IgD-negative memory B cell (primary cell): ENCODE measurements around the gene HYAL3. TPM values are rescaled to one million over a fixed set of nuclear protein-coding genes. Genes with fewer than 3 reads are reported as not detected.
"Not testable (repeated sequence)": the region's sequence is repeated elsewhere in the genome, so short reads cannot be mapped to it uniquely, and the experiment has no call there.

ENCODE experiments used
- H3K27ac Mint-ChIP-seq, 3 donors: one replicate each; pipeline ENCODE4 v1.8.0; 2020 to 2022; ENCODE audit warnings: mild to moderate bottlenecking in 3 of 3, mixed read lengths in 3 of 3, moderate library complexity in 1 of 3
- H3K27me3 Mint-ChIP-seq: one replicate; pipeline ENCODE4 v1.8.0; 2021; ENCODE audit warnings: mixed read lengths
- H3K36me3 Mint-ChIP-seq: one replicate; pipeline ENCODE4 v1.8.0; 2020; ENCODE audit warnings: mild to moderate bottlenecking, mixed read lengths
- H3K4me1 Mint-ChIP-seq, 3 donors: one replicate each; pipeline ENCODE4 v1.8.0; 2020 to 2022; ENCODE audit warnings: mixed read lengths in 3 of 3, mild to moderate bottlenecking in 1 of 3
- H3K4me3 Mint-ChIP-seq, 4 donors: one replicate each; pipeline ENCODE4 v1.8.0; 2020 to 2022; ENCODE audit warnings: mild to moderate bottlenecking in 4 of 4, mixed read lengths in 4 of 4, moderate library complexity in 3 of 4
- H3K9me3 Mint-ChIP-seq, 3 donors: one replicate each; pipeline ENCODE4 v1.8.0; 2020 to 2021; ENCODE audit warnings: mixed read lengths in 3 of 3, mild to moderate bottlenecking in 1 of 3
- polyA plus RNA-seq: library from polyadenylated mRNA; unstranded; fragments of 300-500 nt; fragmentation: Illumina TruSeq; gene quantifications from one replicate; pipeline ENCODE4 v1.2.3, GENCODE V29; 2021

Gene HYAL3
- polyA plus RNA-seq, 1 donor from 2014 or later: 5.3 TPM

DNA sequence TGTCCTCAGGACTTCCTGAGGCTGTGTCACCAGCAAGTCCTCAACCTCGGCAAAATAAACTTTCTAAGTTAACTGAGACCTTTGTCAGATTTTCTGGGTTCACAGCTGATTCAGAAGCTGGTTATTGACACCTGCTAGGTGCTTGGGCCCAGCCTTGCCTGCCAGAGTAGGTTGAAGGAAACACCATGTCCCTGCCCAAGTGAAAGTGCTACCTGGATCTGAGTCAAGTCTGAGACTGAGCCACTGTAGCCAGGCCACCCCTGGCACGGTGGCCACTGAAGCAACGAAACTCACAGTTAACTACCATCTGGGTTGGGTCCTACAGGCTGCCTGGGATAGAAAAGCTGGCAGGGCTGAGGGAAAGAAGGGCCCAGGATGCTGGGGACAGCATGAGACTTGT lies 15.1 kb upstream of the HYAL3 start:
- H3K36me3 Mint-ChIP-seq: peaks cover 2% of the 10 kb centered on the region
- peaks cover 12 to 28% (median 16%) of the 10 kb centered on the region in 3 donors for H3K4me1 Mint-ChIP-seq
- H3K27ac Mint-ChIP-seq: peak overlapping the region in 1 of 3 donors; percentile 26
- H3K4me3 Mint-ChIP-seq: no peak overlapping the region
- H3K9me3 Mint-ChIP-seq: no peaks in the 10 kb centered on the region
- no peaks in the 10 kb centered on the region for H3K27me3 Mint-ChIP-seq

GRCh38 chr3:50312041-50312440 lies 12.8 kb upstream of the HYAL3 start:
- not testable (repeated sequence) for H3K4me3 Mint-ChIP-seq, H3K36me3 Mint-ChIP-seq, H3K27ac Mint-ChIP-seq, H3K27me3 Mint-ChIP-seq, H3K9me3 Mint-ChIP-seq
- H3K4me1 Mint-ChIP-seq: peaks cover 9 to 14% (median 10%) of the 10 kb centered on the region in 3 donors

DNA sequence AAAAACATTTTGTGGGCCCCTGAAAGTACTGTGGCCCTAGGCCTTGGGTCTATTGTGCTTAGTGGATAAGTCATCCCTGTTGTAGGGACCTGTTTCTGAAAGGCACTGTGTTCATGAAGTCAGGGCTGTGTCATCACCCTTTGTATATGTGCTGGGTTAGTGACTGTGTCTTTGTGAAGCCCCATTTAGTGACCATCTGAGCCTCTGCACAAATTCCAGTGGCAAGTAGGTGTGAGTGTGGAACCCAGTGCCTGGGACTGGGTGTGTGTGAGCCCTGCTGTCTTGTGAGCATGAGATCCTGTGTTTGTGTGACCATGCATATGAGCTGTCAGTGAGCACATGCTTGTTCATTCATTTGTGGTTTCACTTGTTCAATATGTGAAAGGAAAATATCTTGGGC lies 5.4 kb upstream of the HYAL3 start:
- H3K4me1 Mint-ChIP-seq: peaks cover 7 to 13% (median 9%) of the 10 kb centered on the region in 3 donors
- peak overlapping the region in 1 of 4 donors; percentile 50 for H3K4me3 Mint-ChIP-seq
- no peaks in the 10 kb centered on the region for H3K9me3 Mint-ChIP-seq
- H3K27ac Mint-ChIP-seq: peak overlapping the region in 1 of 3 donors; percentile 46
- H3K27me3 Mint-ChIP-seq: no peaks in the 10 kb centered on the region
- H3K36me3 Mint-ChIP-seq: no peaks in the 10 kb centered on the region

DNA sequence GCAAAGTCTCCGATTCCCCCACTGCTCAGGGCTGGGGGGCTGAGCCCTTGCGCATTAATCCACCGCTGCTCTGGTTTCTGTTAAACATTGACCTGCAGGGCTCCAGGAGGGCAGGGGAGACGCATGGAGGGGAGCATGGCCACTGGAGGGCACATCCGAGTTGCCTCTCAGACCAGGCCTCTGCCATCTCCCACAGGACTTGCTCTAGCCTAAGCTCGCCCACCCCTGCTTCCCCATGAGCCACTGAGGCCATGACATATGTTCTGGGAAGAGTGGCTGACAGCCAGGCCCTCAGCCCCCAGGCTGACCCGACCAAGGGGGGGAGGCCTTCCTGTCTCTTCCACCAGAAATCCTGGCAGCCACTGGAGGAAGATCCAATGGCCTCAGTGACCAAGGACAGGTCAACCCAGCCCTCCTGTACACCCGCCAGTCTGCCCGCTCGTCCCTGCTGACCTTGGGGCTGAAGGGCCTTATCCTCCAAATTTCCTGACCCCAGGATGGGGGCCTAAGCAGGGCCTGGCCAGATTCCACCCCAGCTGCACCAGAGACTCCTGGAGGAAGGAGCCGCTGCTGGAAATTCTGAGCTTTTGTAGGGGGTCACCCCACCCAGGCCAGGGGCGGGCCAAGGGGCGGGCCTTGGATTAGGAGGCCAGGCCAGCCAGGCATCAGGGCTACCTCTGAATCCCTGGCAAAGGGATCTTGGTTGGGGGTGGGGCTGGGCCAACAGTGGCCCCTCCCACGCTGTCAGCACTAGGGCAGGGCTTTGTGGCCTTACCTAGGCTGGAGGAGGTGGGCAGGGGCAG lies 4.0 kb upstream of the HYAL3 start, which contains the start of gene HYAL1:
Gene HYAL1, minus strand, starts transcription at position 562 of the 803 bp plus-strand sequence. CDS start 618 bp downstream, outside the sequence.
- H3K27ac Mint-ChIP-seq: no peak within 1 kb of the TSS

DNA sequence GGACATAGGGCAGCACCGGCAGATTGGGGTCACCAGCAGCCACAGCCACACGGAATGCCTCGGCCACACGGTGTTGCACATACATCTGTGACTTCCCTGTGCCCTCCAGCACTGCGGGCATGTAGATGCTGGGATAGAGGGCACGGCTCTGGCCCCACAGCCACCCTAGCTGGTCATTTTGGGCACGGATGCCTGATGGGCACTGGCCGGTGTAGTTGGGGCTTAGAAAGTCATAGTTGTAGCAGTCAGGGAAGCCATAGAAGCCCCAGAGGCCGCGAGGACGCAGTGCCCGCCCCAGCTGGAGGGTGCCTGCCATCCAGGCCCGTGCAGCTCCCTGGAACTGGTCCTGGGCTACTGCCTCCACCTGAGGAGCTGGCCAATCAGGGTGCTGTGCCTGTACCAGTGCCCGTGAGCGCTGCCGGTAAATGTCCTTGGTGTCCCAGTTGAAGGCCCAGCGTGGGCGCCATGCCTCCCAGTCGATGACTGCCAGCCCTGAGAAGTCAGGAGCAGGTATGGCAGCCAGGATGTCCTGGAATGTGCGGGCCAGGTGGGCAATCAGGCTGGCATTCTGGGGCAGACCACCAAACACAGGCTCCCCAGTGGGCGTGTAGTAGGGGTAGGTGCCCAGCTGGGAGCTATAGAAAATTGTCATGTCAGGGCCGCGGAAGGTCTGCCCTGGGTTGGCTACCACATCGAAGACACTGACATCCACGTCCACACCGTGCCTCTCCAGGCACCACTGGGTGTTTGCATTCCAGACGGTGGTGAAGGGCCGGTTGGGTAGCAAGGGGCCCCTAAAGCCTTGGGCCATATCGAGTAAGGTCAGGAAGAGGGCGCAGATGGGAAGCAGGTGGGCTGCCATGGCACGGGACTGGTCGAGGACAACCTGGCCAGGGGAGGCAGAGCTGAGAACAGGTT lies 3.1 kb upstream of the HYAL3 start:
- no peaks in the 10 kb centered on the region for H3K36me3 Mint-ChIP-seq
- peak overlapping the region in 1 of 4 donors; percentile 54 for H3K4me3 Mint-ChIP-seq
- H3K27me3 Mint-ChIP-seq: no peaks in the 10 kb centered on the region
- no peaks in the 10 kb centered on the region for H3K9me3 Mint-ChIP-seq
- no peak overlapping the region for H3K27ac Mint-ChIP-seq
- peaks cover 12 to 23% (median 16%) of the 10 kb centered on the region in 3 donors for H3K4me1 Mint-ChIP-seq

More for the DNA sequence above, 4.0 kb upstream of the HYAL3 start, which contains the start of gene HYAL1:
- Mint-ChIP-seq H3K4me3 (peak within 1 kb of the TSS in 1 of 4 donors; percentile 50), H3K9me3 (no peaks in the 10 kb centered on the region), H3K36me3 (no peaks in the 10 kb centered on the region), H3K27me3 (no peaks in the 10 kb centered on the region), H3K4me1 (peaks cover 8 to 16% (median 12%) of the 10 kb centered on the region in 3 donors)

GRCh38 chr3:50300681-50301254 lies 1.6 kb upstream of the HYAL3 start:
- peak overlapping the region in 2 of 3 donors; percentile 23 to 98 for H3K27ac Mint-ChIP-seq
- no peaks in the 10 kb centered on the region for H3K9me3 Mint-ChIP-seq
- H3K4me3 Mint-ChIP-seq: peak overlapping the region in 2 of 4 donors; percentile 29 to 83
- no peaks in the 10 kb centered on the region for H3K36me3 Mint-ChIP-seq
- peaks cover 12 to 23% (median 18%) of the 10 kb centered on the region in 3 donors for H3K4me1 Mint-ChIP-seq
- H3K27me3 Mint-ChIP-seq: no peaks in the 10 kb centered on the region

DNA sequence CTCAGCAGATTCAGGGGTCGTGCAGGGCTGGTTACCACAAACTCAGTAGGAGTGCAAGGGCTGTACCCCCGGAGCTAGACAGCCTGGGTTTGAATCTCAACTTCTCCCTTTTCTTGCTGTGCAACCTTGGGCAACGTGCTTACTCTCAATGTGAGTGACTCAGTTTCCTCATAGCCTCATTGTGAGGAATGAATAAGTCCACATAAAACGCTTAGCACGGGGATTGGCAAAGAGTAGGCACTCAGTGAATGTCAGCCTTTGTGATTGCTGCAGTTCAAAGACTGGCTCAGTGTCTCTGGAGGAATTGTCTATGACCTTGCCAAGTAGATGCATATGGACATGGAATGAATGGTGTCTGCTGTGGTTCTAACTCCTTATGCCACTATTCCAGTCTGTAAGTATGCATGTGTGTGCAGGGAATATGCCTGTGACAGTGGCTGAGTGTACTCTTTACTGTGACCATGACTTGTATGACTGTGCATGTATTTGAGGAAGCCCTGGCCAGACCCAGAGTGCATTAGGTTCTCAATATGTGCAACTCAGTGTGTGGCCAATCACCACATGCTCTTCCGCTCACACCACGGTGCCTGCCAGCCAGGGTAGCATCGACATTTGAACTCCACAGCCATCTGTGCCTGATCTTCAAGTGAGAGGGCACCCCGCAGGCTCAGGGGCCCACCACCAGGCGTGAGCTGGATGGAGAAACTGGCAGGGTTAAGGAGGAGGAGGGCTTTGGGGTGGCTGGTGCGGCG lies 900 bp upstream of the HYAL3 start:
- Mint-ChIP-seq H3K4me1 (peaks cover 12 to 23% (median 18%) of the 10 kb centered on the region in 3 donors), H3K4me3 (peak overlapping the region; percentile 83 to 99 (median 98)), H3K36me3 (no peaks in the 10 kb centered on the region), H3K27me3 (no peaks in the 10 kb centered on the region), H3K9me3 (no peaks in the 10 kb centered on the region), H3K27ac (peak overlapping the region; percentile 86 to 98 (median 98))

DNA sequence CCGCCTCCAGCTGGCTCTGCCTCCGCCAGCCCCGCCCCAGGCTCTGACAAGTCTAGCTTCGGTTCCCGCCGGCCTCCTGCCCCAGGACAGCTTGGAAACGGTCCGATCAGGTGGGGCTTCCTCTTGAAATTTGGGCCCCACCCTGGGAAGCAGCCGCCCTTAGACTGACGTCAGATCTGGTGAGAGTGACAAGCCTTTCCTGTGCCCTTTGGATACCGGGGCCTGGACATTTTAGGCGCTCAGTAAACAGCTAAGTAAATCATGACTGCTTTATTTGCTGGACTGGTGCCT lies 378 bp upstream of the HYAL3 start:
- H3K4me1 Mint-ChIP-seq: peaks cover 12 to 23% (median 16%) of the 10 kb centered on the region in 3 donors
- H3K9me3 Mint-ChIP-seq: no peaks in the 10 kb centered on the region
- peak overlapping the region; percentile 83 to 99 (median 98) for H3K4me3 Mint-ChIP-seq
- peak overlapping the region; percentile 86 to 98 (median 98) for H3K27ac Mint-ChIP-seq
- no peaks in the 10 kb centered on the region for H3K27me3 Mint-ChIP-seq
- H3K36me3 Mint-ChIP-seq: no peaks in the 10 kb centered on the region

GRCh38 chr3:50297896-50298725 lies 1.1 kb downstream of the HYAL3 start:
- H3K4me3 Mint-ChIP-seq: peak overlapping the region; percentile 83 to 99 (median 98)
- H3K4me1 Mint-ChIP-seq: peaks cover 12 to 23% (median 17%) of the 10 kb centered on the region in 3 donors
- H3K36me3 Mint-ChIP-seq: no peaks in the 10 kb centered on the region
- no peaks in the 10 kb centered on the region for H3K9me3 Mint-ChIP-seq
- H3K27me3 Mint-ChIP-seq: no peaks in the 10 kb centered on the region
- peak overlapping the region in 2 of 3 donors; percentile 86 to 98 for H3K27ac Mint-ChIP-seq

DNA sequence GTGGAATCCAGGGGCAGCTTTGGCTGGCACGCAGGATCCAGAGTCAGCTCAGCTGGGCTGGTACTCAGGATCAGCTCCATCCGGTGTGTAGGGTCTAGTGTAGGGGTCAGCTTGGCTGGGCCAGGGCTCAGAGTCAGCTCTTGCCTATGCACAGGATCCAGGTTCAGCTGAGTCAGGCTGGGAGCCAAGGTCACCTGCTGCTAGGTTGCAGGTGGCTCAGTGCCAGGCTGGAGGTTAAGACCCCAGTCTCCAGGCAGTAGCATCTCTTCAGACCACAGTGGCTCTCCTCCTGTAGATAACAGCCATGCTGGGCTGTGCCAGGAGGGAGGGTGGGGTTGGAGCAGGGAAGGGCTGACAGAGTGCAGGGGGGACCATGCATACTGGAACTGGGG lies 1.8 kb downstream of the HYAL3 start:
- H3K4me3 Mint-ChIP-seq: peak overlapping the region in 1 of 4 donors; percentile 83
- peaks cover 15 to 26% (median 24%) of the 10 kb centered on the region in 3 donors for H3K4me1 Mint-ChIP-seq
- no peaks in the 10 kb centered on the region for H3K36me3 Mint-ChIP-seq
- H3K9me3 Mint-ChIP-seq: no peaks in the 10 kb centered on the region
- peak overlapping the region in 2 of 3 donors; percentile 59 to 86 for H3K27ac Mint-ChIP-seq
- no peaks in the 10 kb centered on the region for H3K27me3 Mint-ChIP-seq

GRCh38 chr3:50296721-50297383 lies 2.4 kb downstream of the HYAL3 start:
- Mint-ChIP-seq H3K27me3 (no peaks in the 10 kb centered on the region), H3K36me3 (no peaks in the 10 kb centered on the region), H3K4me1 (peaks cover 17 to 26% (median 24%) of the 10 kb centered on the region in 3 donors), H3K27ac (peak overlapping the region in 1 of 3 donors; percentile 59), H3K9me3 (no peaks in the 10 kb centered on the region), H3K4me3 (peak overlapping the region in 3 of 4 donors; percentile 73 to 83 (median 74))

DNA sequence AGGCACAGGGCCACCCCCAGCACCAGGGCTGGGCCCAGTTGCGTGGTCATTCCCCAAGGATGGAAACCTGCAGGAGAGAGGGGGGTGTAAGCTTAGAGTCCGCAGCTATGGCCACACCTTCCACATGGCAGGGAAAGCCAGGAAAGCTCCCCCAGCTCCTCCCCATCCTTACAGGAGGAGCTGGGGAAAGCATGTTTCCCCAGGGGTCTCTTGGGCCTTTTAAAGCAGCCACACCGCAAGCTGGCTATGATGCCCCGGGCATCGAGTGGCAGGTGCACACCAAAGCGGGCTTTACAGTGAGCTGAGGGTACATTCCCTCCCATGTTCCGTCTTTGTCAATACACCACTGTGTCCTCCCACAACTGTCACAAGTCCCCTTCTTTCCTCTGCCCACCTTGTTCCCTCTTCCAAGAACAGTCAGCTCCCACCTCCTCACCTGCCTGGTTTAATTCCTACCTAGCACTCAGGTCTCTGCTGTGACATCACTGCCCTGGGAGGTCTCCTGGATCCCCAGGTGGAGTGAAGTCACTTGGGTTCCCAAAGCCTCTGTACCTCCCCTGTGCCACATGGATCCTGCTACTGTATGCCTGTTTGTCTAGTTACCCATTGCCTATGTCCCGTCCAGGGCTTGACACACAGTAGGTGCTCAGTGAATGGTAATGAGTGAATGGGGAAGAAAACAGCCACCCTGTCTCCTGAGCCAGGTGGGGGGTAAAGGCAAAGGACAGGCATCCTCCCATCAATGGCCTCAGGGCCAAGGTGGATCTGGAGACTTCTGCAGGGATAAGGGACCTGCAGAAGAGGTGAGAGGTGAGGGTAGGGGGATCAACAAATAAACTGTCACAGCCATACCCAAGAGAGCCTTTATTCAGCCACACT lies 3.4 kb downstream of the HYAL3 start:
- H3K4me1 Mint-ChIP-seq: peaks cover 22 to 29% (median 28%) of the 10 kb centered on the region in 3 donors
- H3K27ac Mint-ChIP-seq: peak overlapping the region in 1 of 3 donors; percentile 88
- H3K4me3 Mint-ChIP-seq: peak overlapping the region in 3 of 4 donors; percentile 52 to 73 (median 70)
- H3K36me3 Mint-ChIP-seq: no peaks in the 10 kb centered on the region
- no peaks in the 10 kb centered on the region for H3K9me3 Mint-ChIP-seq
- H3K27me3 Mint-ChIP-seq: no peaks in the 10 kb centered on the region
